HG03066 (cell line): ENCODE data around the gene PEX5.
"Not testable (repeated sequence)": the region's sequence is repeated elsewhere in the genome, so short reads cannot be mapped to it uniquely, and the experiment has no call there.

ENCODE experiments used
- ATAC-seq: cut with Tn5 transposase; IDR thresholded peaks from one replicate; pipeline ENCODE4 v1.9.1; 2021; ENCODE audit warnings: low read depth; ENCODE audit not compliant: unreplicated experiment

The PEX5 gene

DNA sequence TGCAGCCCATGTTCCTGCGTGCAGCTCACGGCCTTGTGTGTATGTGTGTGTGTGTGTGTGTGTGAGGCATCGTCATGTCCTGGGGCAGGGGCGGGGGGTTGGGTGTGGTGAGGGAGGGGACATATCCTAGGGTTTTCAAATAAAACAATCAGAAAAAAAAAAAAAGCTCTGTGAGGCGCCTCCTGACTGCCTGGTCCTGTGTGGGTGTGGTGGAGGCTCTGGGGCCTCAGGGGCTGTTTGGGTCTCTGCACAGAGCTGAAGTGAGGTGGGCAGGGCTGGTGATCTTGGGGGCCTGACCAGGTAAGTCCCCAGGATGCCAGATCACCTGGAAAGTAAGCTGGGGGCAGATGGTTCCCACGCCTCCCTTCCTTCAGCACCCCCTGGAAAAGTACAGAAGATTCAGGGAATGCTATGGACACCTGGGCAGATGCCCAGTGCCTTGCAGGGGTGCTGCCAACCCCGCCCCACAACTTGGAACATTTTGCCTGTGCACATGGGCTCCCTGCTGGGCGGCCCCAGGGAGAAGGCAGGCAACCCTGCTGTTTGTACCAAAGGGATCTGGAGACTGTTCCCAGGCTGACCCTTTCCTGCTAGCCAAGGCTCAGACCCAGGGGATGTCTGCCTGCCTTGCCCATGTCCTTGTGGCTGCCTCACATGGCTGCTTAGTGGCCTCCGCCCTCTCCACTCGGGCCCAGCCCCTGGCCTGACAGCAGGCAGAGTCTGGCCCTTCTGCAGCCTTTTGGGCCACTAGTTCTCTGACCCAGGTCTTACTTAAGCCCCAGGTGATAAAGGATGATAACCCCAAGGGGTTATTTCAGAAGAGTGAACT is 30.5 kb upstream of the PEX5 start:
- ATAC-seq = no peak

DNA sequence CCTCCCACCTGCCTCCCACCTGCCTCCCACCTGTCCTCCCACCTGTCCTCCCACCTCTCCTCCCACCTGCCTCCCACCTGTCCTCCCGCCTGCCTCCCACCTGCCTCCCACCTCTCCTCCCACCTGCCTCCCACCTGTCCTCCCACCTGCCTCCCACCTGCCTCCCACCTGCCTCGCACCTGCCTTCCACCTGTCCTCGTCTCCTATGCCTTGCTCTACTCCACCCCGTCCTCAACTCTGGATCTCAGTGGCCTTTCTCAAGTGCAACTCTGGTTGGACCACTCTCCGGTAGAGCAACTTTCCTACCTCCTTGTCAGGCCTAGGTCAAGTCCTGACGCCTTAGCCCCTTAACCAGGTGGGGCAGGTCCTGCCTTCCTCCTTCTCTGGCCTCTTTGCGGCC is 29.3 kb upstream of the PEX5 start:
- no peak for ATAC-seq

DNA sequence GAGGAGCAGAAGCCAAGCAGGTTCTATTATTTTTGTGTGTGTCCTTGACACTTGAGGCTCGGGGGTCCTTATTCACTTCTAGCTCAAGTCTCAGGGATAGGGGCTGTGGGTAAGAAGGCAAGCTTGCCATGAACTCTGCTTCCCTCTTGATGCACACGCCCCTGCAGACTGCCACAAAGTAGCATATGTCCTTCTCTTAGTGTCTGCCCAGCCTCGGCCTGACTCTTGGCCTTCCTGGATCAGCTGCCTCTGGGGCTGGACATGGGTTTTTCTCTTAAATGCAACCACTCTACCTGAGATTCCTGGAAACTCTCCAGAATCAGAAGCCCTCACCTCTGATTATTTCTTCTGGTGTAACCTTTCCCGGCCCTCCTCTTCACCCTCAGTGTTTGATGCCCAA is 28.2 kb upstream of the PEX5 start:
- no peak for ATAC-seq

DNA sequence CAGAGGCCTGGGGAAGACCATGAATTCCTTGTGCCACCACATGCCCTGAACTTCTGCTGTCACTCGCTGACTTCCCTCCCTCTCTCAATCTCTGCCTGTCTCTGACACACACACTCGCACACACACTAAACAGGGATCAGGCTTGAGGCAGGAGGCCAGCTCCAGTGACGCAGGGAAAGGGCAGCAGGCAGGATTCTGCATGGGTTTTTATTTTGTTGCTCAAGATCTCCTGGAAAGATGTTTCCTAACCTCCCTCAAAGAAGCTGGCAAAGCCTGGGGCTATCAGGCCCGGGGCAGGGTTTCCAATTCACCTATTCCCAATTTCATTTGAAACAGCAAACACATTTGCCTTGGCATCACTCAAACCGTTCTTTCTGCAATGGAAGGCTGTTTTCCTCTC is 27.7 kb upstream of the PEX5 start:
- no peak for ATAC-seq

DNA sequence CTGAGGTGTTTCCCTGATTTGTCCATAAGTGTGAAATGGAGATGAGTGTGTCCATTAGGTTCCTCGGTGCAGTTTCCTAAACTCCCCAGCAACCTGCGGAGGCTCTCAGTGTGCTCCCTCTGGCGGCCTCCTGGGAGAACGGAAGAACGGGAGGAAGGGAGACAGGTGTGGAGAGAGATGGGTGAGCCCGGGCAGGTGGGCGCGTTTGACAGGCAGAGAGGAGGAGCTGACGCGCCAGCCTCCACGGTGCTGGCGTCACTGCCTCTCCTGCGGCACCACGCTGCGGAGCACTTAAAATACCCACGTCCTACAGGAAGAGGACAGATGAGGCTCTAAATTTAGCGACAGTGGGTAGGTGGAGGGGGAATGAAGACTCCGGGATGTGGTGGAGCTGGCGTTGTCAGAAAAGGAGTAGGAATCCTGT is 26.8 kb upstream of the PEX5 start:
- no peak for ATAC-seq

DNA sequence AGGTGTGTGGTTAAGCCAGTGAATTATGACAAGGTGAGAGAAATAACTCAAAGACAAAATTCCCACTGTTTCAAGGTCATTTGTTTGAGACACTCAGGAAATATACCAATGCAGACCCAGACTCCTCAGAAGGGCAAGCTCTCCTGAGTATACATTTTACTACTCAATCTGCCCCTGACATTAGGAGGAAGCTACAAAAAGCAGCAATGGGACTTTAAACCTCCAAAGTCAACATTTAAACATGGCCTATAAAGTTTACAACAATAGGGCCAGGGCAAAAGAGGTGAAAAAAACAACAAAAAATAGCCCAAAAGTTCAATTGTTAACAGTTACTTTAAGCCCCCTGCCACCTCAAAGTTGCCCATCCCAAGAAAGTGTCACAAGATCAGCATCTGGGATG is 19.5 kb upstream of the PEX5 start:
- no peak for ATAC-seq

DNA sequence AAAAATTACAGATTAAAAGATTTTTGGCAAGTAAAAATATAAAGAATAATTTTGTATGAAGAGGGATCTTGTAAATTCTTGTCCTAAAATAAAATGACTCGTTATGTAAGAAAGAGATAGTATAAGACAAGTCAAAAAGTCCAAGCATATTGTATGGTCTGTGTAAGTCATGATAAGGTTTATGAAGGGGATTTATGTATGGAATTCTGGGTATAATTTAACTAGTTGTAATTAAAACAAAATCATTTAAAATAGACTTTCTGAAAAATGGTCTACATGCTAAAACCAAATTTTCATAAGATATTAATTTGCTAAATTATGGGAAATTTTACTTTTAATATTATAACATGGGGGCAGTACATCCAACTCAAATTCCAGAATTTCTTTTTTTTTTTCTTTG is 17.6 kb upstream of the PEX5 start:
- ATAC-seq = no peak

DNA sequence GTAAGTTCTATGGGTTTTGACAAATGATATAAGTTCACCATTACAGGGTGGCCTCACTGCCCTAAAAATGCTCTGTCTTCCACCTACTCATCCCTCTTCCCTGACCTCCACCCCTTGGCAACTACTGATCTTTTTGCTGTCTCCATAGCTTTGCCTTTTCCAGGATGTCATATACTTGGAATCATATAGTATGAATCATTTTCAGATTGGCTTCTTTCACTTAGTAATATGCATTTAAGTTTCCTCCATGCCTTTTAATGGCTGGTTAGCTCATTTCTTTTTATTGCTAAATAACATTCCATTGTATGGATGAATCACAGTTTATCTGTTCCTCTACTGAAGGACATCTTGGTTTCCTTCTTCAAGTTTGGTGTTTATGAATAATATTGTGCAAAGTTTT is 14.0 kb upstream of the PEX5 start:
- ATAC-seq = no peak

DNA sequence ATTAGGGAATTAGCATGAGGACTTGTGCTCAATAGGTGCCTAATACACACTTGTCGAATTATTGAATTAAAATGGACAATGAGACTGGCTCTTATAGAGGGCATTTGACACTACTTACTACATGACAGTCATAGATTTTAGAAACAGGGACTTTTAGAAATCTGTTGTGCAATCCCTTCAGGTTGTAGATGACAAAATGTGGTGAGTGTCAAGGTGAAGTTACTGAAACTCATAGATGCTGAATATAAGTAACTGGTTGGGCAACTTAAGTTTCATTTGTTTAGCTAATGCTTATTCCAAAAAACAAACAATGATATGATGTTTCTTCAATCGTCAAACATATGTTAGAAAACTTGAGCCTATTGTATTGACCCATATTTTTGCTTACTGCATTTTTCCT is 12.9 kb upstream of the PEX5 start:
- ATAC-seq = no peak

DNA sequence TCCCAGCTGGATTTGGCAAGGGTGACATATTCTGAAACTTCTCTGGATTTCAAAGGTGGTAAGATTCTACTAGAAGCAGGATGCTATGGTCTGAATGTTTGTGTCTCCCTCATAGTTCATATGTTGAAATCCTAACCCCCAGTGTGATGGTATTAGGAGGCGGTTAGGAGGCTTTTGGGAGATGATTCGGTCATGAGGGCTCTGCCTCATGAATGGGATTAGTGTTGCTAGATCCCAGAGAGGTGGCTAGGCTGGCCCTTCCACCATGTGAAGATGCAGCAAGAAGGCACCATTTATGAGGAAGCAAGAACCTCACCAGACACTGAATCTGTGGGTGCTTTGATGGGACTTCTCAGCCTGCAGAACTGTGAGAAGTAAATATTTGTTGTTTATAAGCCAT is 11.0 kb upstream of the PEX5 start:
- no peak for ATAC-seq

DNA sequence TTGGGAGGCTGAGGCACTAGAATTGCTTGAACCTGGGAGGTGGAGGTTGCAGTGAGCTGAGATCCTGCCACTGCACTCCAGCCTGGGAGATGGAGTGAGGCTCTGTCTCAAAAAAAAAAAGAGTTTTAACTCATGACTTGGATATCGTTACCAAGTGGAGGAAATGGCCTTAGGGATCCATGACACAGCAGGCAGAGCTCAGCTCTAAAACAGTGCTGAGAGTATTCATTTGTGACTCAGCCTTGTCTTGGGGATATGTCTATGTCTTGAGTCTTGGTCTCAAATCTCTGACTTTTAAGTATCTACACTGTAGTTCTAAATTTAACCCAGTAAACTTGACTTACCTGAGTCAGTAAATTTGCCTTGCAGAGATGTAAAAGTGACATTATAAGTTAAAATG is 8.8 kb upstream of the PEX5 start:
- ATAC-seq = no peak

DNA sequence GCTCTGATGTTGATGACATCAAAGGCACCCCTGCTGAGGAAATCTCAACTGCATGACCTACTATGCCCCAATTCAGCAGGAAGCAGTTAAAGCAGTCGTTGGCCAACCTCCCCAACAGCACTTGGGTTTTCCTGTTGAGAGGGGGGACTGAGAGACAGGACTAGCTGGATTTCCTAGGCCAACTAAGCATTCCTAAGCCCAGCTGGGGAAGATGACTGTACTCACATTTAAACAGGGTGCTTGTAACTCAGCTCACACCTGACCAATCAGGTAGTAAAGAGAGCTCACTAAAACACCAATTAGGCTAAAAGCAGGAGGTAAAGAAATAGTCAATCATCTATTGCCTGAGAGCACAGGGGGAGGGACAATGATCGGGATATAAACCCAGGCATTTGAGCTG is 3.4 kb upstream of the PEX5 start:
- ATAC-seq = not testable (repeated sequence)

DNA sequence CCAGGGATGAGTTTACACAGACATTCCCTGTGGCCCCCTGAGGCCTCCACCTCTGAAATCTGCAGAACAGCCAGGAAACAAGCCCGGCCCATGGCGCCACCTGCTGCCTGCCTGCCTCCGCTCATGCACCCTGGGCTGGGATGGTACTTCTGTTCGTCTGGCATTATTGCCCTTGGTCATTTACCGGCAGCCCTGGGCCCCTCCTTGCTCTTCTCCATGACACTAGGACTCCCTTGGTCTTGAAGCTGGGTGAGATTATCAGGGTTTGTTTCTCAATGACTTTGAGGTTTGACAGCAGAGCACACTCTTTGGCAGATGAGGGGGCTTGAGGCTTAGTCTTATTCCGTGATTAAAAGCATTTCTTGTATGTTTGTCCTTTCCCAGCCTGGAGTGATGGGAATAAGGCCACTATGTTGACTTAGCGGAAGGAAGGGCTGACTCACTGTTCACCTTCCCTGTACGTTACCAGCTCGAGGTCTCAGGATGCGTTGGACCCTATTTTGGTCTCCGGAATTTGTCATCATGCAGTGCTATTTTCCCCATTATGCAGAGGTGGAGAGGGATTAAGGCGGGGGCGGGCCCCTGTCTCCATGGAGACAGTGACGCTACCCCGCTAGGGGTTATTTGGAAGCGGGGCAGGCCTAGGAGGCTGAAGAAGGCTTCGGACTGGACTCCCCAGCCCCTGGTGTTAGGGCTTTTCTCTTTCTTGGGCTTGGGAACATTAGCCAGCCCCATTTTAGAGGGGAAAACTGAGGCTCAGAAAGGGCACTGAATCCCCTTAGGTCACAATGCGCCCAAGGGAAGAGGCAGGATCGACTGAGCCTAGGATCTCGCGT is 706 bp upstream of the PEX5 start:
- ATAC-seq = peak; percentile 39

DNA sequence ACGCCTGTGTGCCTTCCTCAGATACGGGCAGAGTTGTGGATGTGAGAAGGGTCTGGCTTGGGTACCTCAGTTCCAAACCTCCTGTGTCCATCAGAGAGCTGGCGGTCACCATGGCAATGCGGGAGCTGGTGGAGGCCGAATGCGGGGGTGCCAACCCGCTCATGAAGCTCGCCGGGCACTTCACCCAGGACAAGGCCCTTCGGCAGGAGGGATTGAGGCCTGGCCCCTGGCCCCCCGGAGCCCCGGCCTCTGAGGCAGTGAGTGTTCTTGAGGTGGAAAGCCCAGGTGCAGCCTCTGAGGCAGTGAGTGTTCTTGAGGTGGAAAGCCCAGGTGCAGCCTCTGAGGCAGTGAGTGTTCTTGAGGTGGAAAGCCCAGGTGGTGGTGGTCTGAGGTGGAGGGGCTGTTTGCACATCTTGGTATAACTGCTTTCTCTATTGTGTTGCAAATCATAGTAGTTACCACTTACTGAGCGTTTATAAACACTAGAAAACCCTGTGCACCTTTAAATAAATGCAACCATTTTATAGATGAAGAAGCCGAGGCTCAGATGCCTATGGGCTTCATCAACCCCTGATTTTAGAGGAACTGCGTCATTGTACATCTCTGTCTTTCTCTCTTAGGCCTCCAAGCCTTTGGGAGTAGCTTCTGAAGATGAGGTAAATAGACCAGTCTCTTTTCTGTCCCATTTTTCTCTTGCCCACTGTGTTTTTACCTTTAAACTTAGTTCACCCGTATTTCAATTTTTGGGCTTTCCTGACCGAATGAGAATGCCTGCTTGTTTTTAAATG is 976 bp downstream of the PEX5 start:
- ATAC-seq = peak; percentile 6

DNA sequence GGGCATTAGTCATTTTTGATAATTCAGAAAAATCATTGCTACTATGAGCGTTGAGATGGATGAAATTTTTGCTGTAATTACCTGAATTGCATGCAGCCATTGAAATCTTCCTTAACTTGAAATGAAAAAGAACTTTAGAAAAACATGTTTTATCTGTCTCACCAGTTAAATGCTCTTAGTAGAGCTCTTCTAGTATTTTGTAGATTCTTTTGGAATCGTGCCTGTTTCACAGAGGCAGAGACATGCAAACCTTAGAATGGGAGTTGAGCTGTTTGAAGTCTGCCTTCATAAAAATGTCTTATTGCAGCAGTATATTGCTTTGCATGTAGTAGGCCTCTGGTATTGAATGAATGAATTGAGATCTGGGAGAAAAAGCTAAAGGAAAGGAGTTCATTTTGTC is 4.2 kb downstream of the PEX5 start:
- ATAC-seq = no peak

DNA sequence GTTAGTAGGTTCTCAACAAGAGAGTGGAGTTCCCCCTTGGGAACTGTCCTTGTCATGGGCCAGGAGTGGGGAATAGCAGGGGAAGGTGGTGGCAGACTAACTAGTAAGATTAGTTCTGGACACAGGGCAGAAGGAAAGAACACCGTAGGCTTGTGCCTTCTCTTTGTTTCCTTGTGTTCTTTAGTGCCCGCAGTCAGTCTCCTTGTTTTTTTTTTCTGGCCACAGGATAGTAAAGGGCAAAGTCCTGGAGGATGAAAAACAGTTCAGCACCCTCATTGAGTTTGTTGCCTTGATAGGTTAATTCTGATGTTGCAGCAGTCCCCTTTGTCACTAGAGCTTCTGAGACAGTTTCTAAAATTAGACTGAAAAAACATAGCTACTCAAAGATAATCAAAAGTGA is 8.4 kb downstream of the PEX5 start:
- ATAC-seq = no peak

DNA sequence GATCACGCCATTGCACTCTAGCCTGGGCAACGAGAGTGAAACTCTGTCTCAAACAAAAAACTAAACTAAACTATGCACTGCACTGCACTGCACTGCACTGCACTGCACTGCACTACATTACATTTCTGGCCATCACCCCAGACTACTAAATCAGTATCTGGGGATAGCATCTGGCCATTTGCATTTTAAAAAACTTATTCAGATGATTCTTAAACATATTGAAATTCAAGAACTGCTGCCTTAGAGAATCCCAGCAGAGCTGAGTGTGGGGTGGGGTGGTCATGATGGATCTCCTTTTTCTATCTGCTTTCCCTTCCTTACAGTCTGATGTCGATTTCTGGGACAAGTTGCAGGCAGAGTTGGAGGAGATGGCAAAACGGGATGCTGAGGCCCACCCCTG is 13.6 kb downstream of the PEX5 start:
- ATAC-seq = no peak

DNA sequence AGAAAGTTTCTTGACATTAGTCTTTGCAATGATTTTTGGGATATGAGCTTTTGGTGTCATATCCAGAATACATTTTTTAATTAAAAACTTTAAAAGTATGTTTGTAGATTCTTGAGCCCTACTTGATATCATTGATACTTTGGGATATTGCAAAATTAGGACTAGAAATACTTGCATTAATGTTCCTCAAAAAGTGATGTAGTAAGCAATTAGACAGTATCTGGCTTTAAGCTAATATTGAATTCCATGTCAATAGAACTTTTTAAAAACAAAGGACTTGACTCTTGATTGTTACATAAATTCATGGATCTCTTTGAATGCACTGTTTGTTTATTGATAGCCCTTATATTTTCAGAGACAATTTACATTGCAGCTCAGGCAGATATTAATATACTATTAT is 15.6 kb downstream of the PEX5 start:
- no peak for ATAC-seq

DNA sequence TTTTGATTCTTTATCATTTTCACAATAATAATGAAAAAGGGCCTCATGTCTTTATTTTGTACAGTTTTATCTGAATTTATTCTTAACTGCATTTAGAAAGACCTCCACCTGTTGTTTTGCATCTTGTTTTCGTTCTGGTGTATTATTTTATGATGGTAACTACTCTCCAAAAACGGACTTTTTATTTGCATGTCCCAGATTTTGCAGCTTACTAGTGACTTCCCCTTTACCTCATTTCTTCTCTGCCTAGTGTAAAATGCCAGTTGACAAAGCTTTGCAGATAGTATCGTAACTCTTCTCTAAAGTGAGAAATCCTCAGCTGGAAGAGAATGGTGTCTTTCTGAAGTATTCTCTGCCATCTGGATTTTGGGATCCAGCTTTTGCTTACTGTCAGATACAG is 17.2 kb downstream of the PEX5 start:
- no peak for ATAC-seq

DNA sequence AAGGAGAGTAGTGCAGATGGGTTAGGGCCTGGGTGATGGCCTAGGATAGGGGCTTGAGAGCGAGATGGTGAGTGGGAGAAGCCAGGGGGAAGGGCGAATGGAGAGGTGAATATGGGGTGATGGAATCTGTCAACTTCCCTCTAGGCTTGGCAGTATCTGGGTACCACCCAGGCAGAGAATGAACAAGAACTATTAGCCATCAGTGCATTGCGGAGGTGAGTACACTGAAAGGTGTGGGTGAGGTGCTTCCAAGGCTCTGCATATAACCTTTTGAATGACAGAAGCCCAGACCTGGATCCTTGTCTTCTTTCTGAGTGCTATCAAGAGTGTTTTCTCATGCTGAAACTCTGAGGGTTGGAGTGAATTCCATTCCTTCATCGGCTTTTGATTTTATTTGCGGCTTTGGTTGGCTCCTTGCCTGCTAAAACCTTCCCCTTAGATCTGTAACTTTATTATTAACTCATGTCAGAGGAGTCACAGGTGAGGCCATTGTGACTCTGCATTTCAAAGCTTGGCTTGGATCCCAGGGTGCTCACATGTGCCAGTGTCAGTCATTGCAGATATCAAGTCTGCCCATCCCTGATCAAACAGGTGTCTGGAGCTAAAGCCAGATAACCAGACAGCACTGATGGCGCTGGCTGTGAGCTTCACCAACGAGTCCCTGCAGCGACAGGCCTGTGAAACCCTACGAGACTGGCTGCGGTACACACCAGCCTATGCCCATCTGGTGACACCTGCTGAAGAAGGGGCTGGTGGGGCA is 18.6 kb downstream of the PEX5 start:
- ATAC-seq = no peak

DNA sequence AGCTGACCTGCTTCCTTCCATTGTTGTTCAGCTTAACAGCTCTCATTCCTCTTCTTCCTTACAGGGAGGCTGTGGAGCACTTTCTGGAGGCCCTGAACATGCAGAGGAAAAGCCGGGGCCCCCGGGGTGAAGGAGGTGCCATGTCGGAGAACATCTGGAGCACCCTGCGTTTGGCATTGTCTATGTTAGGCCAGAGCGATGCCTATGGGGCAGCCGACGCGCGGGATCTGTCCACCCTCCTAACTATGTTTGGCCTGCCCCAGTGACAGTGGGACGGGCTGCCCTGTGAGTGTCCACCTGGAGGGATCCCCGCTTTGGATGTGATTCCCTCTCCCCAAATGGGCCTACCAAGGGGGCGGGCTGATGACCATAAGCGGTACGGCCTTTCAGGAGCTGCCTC is 20.5 kb downstream of the PEX5 start:
- no peak for ATAC-seq
